Measurements from ENCODE around the gene TMEM256. TPM values are rescaled to one million over a fixed set of nuclear protein-coding genes. Genes with fewer than 3 reads are reported as not detected.

Gene TMEM256
- polyA plus RNA-seq, 3 donors: 39.2 to 81.4 (median 72.6) TPM

GRCh38 chr17:7391307-7391706, 12.6 kb downstream of the TMEM256 start:
- TF ChIP-seq CTCF (IDR thresholded peaks at IDR 0.05): no peak
- Mint-ChIP-seq H3K9me3 (peaks cover 0 to 2% (median 0%) of the 10 kb centered on the region in 7 donors), H3K4me1 (peaks cover 15% of the 10 kb centered on the region), H3K4me3 (no peak overlapping the region), H3K27ac (no peak overlapping the region), H3K36me3 (peaks cover 49 to 61% of the 10 kb centered on the region in 2 donors), H3K27me3 (ENCODE audit: low read depth in 3 of 3) (peaks cover under 1 to 5% (median 3%) of the 10 kb centered on the region in 3 donors)
- H3K36me3 ChIP-seq (replicated peaks in 1 of 2; ENCODE audit: control insufficient read depth in 1 of 2, insufficient read depth in 2 of 2, low read length in 2 of 2): peaks cover 31 to 52% of the 10 kb centered on the region in 2 donors
- no peaks in the 10 kb centered on the region for H3K27me3 ChIP-seq (ENCODE audit: control insufficient read depth in 2 of 2, insufficient read depth in 2 of 2, low read length in 2 of 2)
- H3K9ac ChIP-seq (ENCODE audit: insufficient read depth, low read length, poor library complexity, severe bottlenecking): no peak overlapping the region
- no peak overlapping the region for H2AFZ ChIP-seq (ENCODE audit: insufficient read depth, low read depth, low read length, poor library complexity, severe bottlenecking)
- peaks cover 15 to 19% of the 10 kb centered on the region in 2 donors for H3K4me1 ChIP-seq (ENCODE audit: control insufficient read depth in 1 of 2, insufficient read depth in 2 of 2, low read length in 2 of 2)
- no peak overlapping the region for H3K4me2 ChIP-seq (replicated peaks; ENCODE audit: extremely low read depth, low read length, poor library complexity, severe bottlenecking)
- intact Hi-C loops (cut with micrococcal nuclease): loop anchor here in 1 of 2 donors (5.0 kb wide), 1 partner anchor 39 kb away; the partner anchor contains the start of gene KCTD11
- no peaks in the 10 kb centered on the region for H4K20me1 ChIP-seq (ENCODE audit: insufficient read depth, low read length)
- no peaks in the 10 kb centered on the region for H3K9me3 ChIP-seq (replicated peaks in 1 of 2; ENCODE audit: control insufficient read depth in 1 of 2, insufficient read depth in 1 of 2, low read length in 2 of 2)
- no peaks in the 10 kb centered on the region for H3K79me2 ChIP-seq (ENCODE audit: insufficient read depth, low read length)
- no peak overlapping the region for H3K27ac ChIP-seq (ENCODE audit: low read depth in 1 of 2, low read length in 2 of 2)
- DNase-seq: no peak
- no peak overlapping the region for H3K4me3 ChIP-seq (replicated peaks in 1 of 3; ENCODE audit: low read depth in 2 of 3, low read length in 3 of 3)
- 29% methylated on average over 2 of the region's 2 CpGs for WGBS (ENCODE audit: insufficient coverage)

GRCh38 chr17:7389924-7390910, 13.7 kb downstream of the TMEM256 start:
- peaks cover 14% of the 10 kb centered on the region for H3K4me1 Mint-ChIP-seq
- H3K27ac Mint-ChIP-seq: no peak overlapping the region
- H3K27ac ChIP-seq (ENCODE audit: low read depth in 1 of 2, low read length in 2 of 2): no peak overlapping the region
- no peaks in the 10 kb centered on the region for H3K9me3 ChIP-seq (replicated peaks in 1 of 2; ENCODE audit: control insufficient read depth in 1 of 2, insufficient read depth in 1 of 2, low read length in 2 of 2)
- no peak for DNase-seq
- intact Hi-C loops (cut with micrococcal nuclease): loop anchor here in 1 of 2 donors (5.0 kb wide), 2 partner anchors 38 to 42 kb away; partner anchors contain the start of gene KCTD11
- H3K4me2 ChIP-seq (replicated peaks; ENCODE audit: extremely low read depth, low read length, poor library complexity, severe bottlenecking): no peak overlapping the region
- H3K79me2 ChIP-seq (ENCODE audit: insufficient read depth, low read length): no peaks in the 10 kb centered on the region
- 93% methylated on average over 5 of the region's 19 CpGs for WGBS (ENCODE audit: insufficient coverage)
- peaks cover 0 to 2% of the 10 kb centered on the region in 2 donors for H3K27me3 ChIP-seq (ENCODE audit: control insufficient read depth in 2 of 2, insufficient read depth in 2 of 2, low read length in 2 of 2)
- no peak for TF ChIP-seq CTCF (IDR thresholded peaks at IDR 0.05)
- H2AFZ ChIP-seq (ENCODE audit: insufficient read depth, low read depth, low read length, poor library complexity, severe bottlenecking): no peak overlapping the region
- H4K20me1 ChIP-seq (ENCODE audit: insufficient read depth, low read length): no peaks in the 10 kb centered on the region
- no peak overlapping the region for H3K9ac ChIP-seq (ENCODE audit: insufficient read depth, low read length, poor library complexity, severe bottlenecking)
- H3K36me3 ChIP-seq (replicated peaks in 1 of 2; ENCODE audit: control insufficient read depth in 1 of 2, insufficient read depth in 2 of 2, low read length in 2 of 2): peaks cover 31 to 52% of the 10 kb centered on the region in 2 donors
- H3K4me1 ChIP-seq (ENCODE audit: control insufficient read depth in 1 of 2, insufficient read depth in 2 of 2, low read length in 2 of 2): peaks cover 14 to 17% of the 10 kb centered on the region in 2 donors
- no peak overlapping the region for H3K4me3 ChIP-seq (replicated peaks in 1 of 3; ENCODE audit: low read depth in 2 of 3, low read length in 3 of 3)
- H3K4me3 Mint-ChIP-seq: no peak overlapping the region
- peaks cover 0 to 5% (median 2%) of the 10 kb centered on the region in 3 donors for H3K27me3 Mint-ChIP-seq (ENCODE audit: low read depth in 3 of 3)
- peaks cover 0 to 2% (median 0%) of the 10 kb centered on the region in 7 donors for H3K9me3 Mint-ChIP-seq
- H3K36me3 Mint-ChIP-seq: peaks cover 52 to 61% of the 10 kb centered on the region in 2 donors

Data from CD14-positive monocyte (primary cell).